Upper lobe of left lung (tissue), 6 donors: Measurements from ENCODE around the gene GLYR1. TPM values are rescaled to one million over a fixed set of nuclear protein-coding genes. Genes with fewer than 3 reads are reported as not detected.

Experiments used
- ATAC-seq, 2 donors: fragments of 200-7000 bp; cut with Tn5 transposase; one replicate each; pipeline ENCODE4 v1.9.1; 2022; ENCODE audit warnings: mild to moderate bottlenecking in 2 of 2, moderate library complexity in 2 of 2; ENCODE audit not compliant: low FRiP score in 2 of 2
- DNase-seq, 2 donors: peaks; one replicate each; pipeline ENCODE4 v3.0.0-alpha.2; 2019 to 2020
- H3K27ac ChIP-seq, 4 donors: fragments of 200-600 bp; sonication (generic); one replicate each; pipeline ENCODE4 v1.5.1; 2016 to 2019
- H3K27me3 ChIP-seq, 4 donors: fragments of 200-600 bp; sonication (generic); one replicate each; pipeline ENCODE4 v1.5.1; 2017 to 2019
- H3K36me3 ChIP-seq, 4 donors: fragments of 200-600 bp; sonication (generic); one replicate each; pipeline ENCODE4 v1.5.1; 2016 to 2019
- H3K4me1 ChIP-seq, 4 donors: fragments of 200-600 bp; sonication (generic); one replicate each; pipeline ENCODE4 v1.5.1; 2018 to 2019
- H3K4me3 ChIP-seq, 4 donors: fragments of 200-600 bp; sonication (generic); one replicate each; pipeline ENCODE4 v1.5.1; 2017 to 2019; ENCODE audit warnings: mild to moderate bottlenecking in 2 of 4, moderate library complexity in 1 of 4
- H3K9me3 ChIP-seq, 4 donors: fragments of 200-600 bp; sonication (generic); one replicate each; pipeline ENCODE4 v1.5.1; 2018 to 2019
- CTCF ChIP-seq, 6 experiments: fragments of 450-650 bp in 4 of 6; fragments of 200-600 bp in 2 of 6; sonication (generic) in 2 of 6; IDR thresholded peaks; one replicate each; pipeline ENCODE4 v1.5.1; 2016 to 2019; ENCODE audit warnings: antibody characterized with exemption in 6 of 6
- EP300 ChIP-seq, 4 donors: sonication (generic); formaldehyde crosslinking; IDR thresholded peaks; one replicate each; pipeline ENCODE4 v1.5.1; 2017; ENCODE audit warnings: antibody characterized with exemption in 4 of 4, control low read depth in 2 of 4
- POLR2A ChIP-seq, 4 donors: fragments of 450-650 bp; IDR thresholded peaks; one replicate each; pipeline ENCODE4 v1.5.1; 2016 to 2017; ENCODE audit warnings: antibody characterized with exemption in 4 of 4, mild to moderate bottlenecking in 2 of 4
- POLR2AphosphoS5 ChIP-seq, 2 donors: sonication (generic); formaldehyde crosslinking; IDR thresholded peaks; one replicate each; pipeline ENCODE4 v1.5.1; 2017; ENCODE audit warnings: antibody characterized with exemption in 2 of 2
- WGBS, 2 donors: methylation state at CpG; one replicate each; pipeline ENCODE4 v1.1.5; 2017 to 2018; 5-methylcytosine and 5-hydroxymethylcytosine counted together
- total RNA-seq, 6 donors: library from RNA; depleted of rRNA in 4 of 6; stranded (reverse); fragments of >200 nt in 4 of 6; gene quantifications; one replicate each; pipeline versions ENCODE4 v1.1.0 to v1.2.1, GENCODE V29; 2016 to 2021
- donor health status: DM: no; HTN: no; CAD: no; lungs with moderate emphysema.
- donor health status: DM: no; HTN: yes; CAD: no; lungs with severe emphysema.

Gene GLYR1
- total RNA-seq, 6 donors from 2014 or later = 67.8 to 110 (median 90.6) TPM

DNA sequence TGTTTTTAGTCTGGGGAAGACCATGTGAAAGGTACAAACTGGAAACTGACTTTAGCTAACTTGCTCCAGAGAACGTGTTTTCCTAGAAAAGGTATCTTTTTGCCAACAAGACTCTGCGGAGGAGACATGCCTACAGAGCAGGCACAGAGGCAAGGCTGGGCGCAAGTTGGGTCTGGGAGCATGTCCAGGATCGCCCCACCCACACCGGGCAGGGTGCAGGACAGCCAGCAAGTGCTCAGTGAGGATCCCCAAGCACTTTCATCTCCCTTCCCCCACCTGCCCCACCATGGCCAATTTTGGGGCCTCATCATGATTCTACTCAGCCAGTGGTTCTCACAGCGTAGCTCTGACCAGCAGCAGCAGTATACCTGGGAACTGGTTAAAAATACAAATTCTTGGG, 26.4 kb downstream of the GLYR1 start:
- no peak overlapping the region for H3K27ac ChIP-seq
- H3K9me3 ChIP-seq = no peaks in the 10 kb centered on the region
- TF ChIP-seq CTCF (IDR thresholded peaks at IDR 0.05) (no peak), EP300 (IDR thresholded peaks at IDR 0.05) (no peak), POLR2A (IDR thresholded peaks at IDR 0.05) (no peak), POLR2AphosphoS5 (IDR thresholded peaks at IDR 0.05) (no peak)
- H3K4me3 ChIP-seq = no peak overlapping the region
- 94 to 95% methylated on average over 4 to 6 of the region's 6 CpGs for WGBS, 2 donors
- H3K27me3 ChIP-seq = no peaks in the 10 kb centered on the region
- no peaks in the 10 kb centered on the region for H3K4me1 ChIP-seq
- DNase-seq (no peak), ATAC-seq (peak in 1 of 2 donors; percentile 11)
- H3K36me3 ChIP-seq = peaks cover 41 to 100% (median 86%) of the 10 kb centered on the region in 4 donors

DNA sequence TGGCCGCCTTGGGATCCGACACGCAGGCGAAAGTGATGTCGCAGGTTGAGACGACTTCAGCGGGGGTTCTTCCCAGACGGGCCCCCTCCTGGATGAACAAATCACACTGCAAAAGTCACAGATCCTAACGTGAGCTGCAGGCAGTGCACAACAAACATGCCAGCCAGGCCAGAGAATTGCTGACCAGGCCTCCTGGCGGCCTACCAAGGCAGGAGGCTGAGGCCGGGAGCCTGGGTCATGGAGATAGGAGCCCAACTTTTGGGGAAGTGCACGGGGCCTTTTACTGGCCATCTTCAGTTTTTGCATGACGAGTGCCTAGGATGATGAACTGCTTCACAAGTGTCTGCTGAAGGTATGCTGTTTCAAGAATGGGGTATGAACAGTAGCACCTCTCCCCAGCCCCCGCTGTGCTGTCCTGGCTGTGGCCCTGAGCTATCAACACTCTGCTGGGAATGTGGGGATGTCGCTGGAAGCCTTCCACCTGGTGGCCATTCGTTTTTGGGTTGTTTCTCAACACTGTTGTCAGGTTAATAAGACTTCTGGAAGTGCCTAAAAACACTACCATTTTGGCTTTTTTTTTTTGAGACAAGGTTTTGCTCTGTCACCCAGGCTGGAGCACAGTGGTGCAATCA, 32.4 kb downstream of the GLYR1 start:
- TF ChIP-seq POLR2A (IDR thresholded peaks at IDR 0.05) = no peak
- TF ChIP-seq EP300 (IDR thresholded peaks at IDR 0.05) = no peak
- TF ChIP-seq POLR2AphosphoS5 (IDR thresholded peaks at IDR 0.05) = no peak
- TF ChIP-seq CTCF (IDR thresholded peaks at IDR 0.05) = no peak
- 81 to 91% methylated on average over 9 to 16 of the region's 16 CpGs for WGBS, 2 donors
- Histone ChIP-seq H3K36me3 (peaks cover 37 to 99% (median 86%) of the 10 kb centered on the region in 4 donors), H3K27ac (no peak overlapping the region), H3K27me3 (no peaks in the 10 kb centered on the region), H3K4me1 (no peaks in the 10 kb centered on the region), H3K4me3 (no peak overlapping the region), H3K9me3 (no peaks in the 10 kb centered on the region)
- ATAC-seq = no peak
- DNase-seq = no peak

DNA sequence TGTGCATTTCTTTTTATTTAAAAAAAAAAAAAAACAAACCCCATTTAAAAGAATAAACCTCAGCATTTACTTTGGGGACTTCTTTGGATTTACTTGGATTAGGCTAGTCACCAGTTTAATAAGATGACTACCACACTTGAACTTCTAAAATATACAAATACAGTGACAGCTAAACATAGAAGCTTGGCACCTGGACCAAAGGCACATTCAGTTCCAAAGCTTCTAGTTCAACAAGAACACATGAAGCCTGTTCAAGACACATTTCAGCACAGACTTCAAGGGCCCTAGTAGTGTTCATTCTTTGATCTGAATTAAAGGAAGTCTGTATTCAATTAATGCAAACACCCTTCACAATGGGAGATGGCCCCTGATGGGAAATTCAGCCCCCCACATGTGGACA, 33.0 kb downstream of the GLYR1 start:
- Histone ChIP-seq H3K9me3 (no peaks in the 10 kb centered on the region), H3K27ac (no peak overlapping the region)

GRCh38 chr16:4813251-4814003, 33.7 kb downstream of the GLYR1 start:
- Histone ChIP-seq H3K4me3 (no peak overlapping the region), H3K36me3 (peaks cover 38 to 99% (median 83%) of the 10 kb centered on the region in 4 donors), H3K9me3 (no peaks in the 10 kb centered on the region), H3K4me1 (no peaks in the 10 kb centered on the region), H3K27me3 (no peaks in the 10 kb centered on the region), H3K27ac (no peak overlapping the region)
- 93 to 97% methylated on average over 11 to 16 of the region's 16 CpGs for WGBS, 2 donors
- no peak for DNase-seq
- no peak for TF ChIP-seq POLR2A (IDR thresholded peaks at IDR 0.05)
- no peak for TF ChIP-seq CTCF (IDR thresholded peaks at IDR 0.05)
- no peak for TF ChIP-seq EP300 (IDR thresholded peaks at IDR 0.05)
- no peak for TF ChIP-seq POLR2AphosphoS5 (IDR thresholded peaks at IDR 0.05)
- ATAC-seq = no peak

More for the DNA sequence above, 33.0 kb downstream of the GLYR1 start:
- DNase-seq (no peak), ATAC-seq (no peak)
- Histone ChIP-seq H3K27me3 (no peaks in the 10 kb centered on the region), H3K36me3 (peaks cover 38 to 99% (median 85%) of the 10 kb centered on the region in 4 donors), H3K4me3 (no peak overlapping the region), H3K4me1 (no peaks in the 10 kb centered on the region)
- TF ChIP-seq EP300 (IDR thresholded peaks at IDR 0.05) = no peak
- TF ChIP-seq POLR2A (IDR thresholded peaks at IDR 0.05) = no peak
- TF ChIP-seq POLR2AphosphoS5 (IDR thresholded peaks at IDR 0.05) = no peak
- no peak for TF ChIP-seq CTCF (IDR thresholded peaks at IDR 0.05)
